CD4-positive, alpha-beta T cell (primary cell): ENCODE results near the gene AZIN2. TPM values are rescaled to one million over a fixed set of nuclear protein-coding genes. Genes with fewer than 3 reads are reported as not detected.
A peak's percentile ranks its signal among the peaks of the same experiment; 100 is the strongest.

Experiments
- ATAC-seq: fragments of 200-7000 bp; cut with Tn5 transposase; one replicate; pipeline ENCODE4 v1.10.0; 2022; ENCODE audit warnings: mild to moderate bottlenecking; ENCODE audit not compliant: poor library complexity
- CTCF ChIA-PET: fragments of 350-600 bp; sonication (Branson Sonifier 250); formaldehyde crosslinking; loops from one replicate; lab custom pipeline; 2021; ENCODE audit warnings: antibody characterized with exemption, inconsistent platforms; lab: Charles Lee
- POLR2A ChIA-PET: fragments of 350-600 bp; sonication (Branson Sonifier 250); formaldehyde crosslinking; loops from one replicate; lab custom pipeline; 2021; ENCODE audit warnings: antibody characterized with exemption, inconsistent platforms; lab: Charles Lee
- DNase-seq, 14 experiments: peaks; one replicate each; pipeline ENCODE4 v3.0.0-alpha.2; 2013 to 2020; ENCODE audit warnings: mixed read lengths in 2 of 14
- H3K27ac ChIP-seq, 2 donors: one replicate each; pipeline versions ENCODE4 v1.5.1 to v1.7.0; 2013; ENCODE audit warnings: low read length in 2 of 2, low read depth in 1 of 2, mild to moderate bottlenecking in 1 of 2
- H3K27me3 ChIP-seq, 2 experiments: 1 replicate in 1 of 2; 2 replicates in 1 of 2; pipeline versions ENCODE4 v1.6.1 to v1.7.0; 2013; ENCODE audit warnings: low read length in 2 of 2, control low read depth in 1 of 2, mild to moderate bottlenecking in 1 of 2, moderate library complexity in 1 of 2; ENCODE audit not compliant: insufficient read depth in 2 of 2, control insufficient read depth in 1 of 2
- H3K36me3 ChIP-seq: one replicate; pipeline ENCODE4 v1.6.1; 2013; ENCODE audit warnings: low read length, control low read depth; ENCODE audit not compliant: insufficient read depth
- H3K4me1 ChIP-seq: one replicate; pipeline ENCODE4 v1.6.1; 2013; ENCODE audit warnings: low read length, control low read depth; ENCODE audit not compliant: insufficient read depth
- H3K4me3 ChIP-seq: one replicate; pipeline ENCODE4 v1.5.1; 2013; ENCODE audit warnings: mild to moderate bottlenecking, low read length, moderate library complexity
- H3K9me3 ChIP-seq, 2 experiments: 1 replicate in 1 of 2; 2 replicates in 1 of 2; pipeline versions ENCODE4 v1.6.1 to v1.7.0; 2013; ENCODE audit warnings: low read length in 2 of 2, mild to moderate bottlenecking in 2 of 2, control low read depth in 1 of 2, moderate library complexity in 1 of 2; ENCODE audit not compliant: control insufficient read depth in 1 of 2, insufficient read depth in 1 of 2
- H3K27ac Mint-ChIP-seq: one replicate; pipeline ENCODE4 v1.8.0; 2020; ENCODE audit warnings: mixed read lengths
- H3K27me3 Mint-ChIP-seq: one replicate; pipeline ENCODE4 v1.8.0; 2021; ENCODE audit warnings: mixed read lengths
- H3K36me3 Mint-ChIP-seq: one replicate; pipeline ENCODE4 v1.8.0; 2021; ENCODE audit warnings: low read depth, mixed read lengths
- H3K4me1 Mint-ChIP-seq: one replicate; pipeline ENCODE4 v1.8.0; 2021; ENCODE audit warnings: low read depth, mixed read lengths
- H3K4me3 Mint-ChIP-seq: one replicate; pipeline ENCODE4 v1.8.0; 2020; ENCODE audit warnings: mild to moderate bottlenecking, mixed read lengths
- H3K9me3 Mint-ChIP-seq: one replicate; pipeline ENCODE4 v1.8.0; 2020; ENCODE audit warnings: mixed read lengths
- CTCF ChIP-seq: fragments of 200-600 bp; IDR thresholded peaks from one replicate; pipeline ENCODE4 v1.8.0; 2022; ENCODE audit warnings: antibody characterized with exemption, mild to moderate bottlenecking
- intact Hi-C, 2 experiments: fragments of 100-400 bp; cut with DNase I in 1 of 2; cut with micrococcal nuclease in 1 of 2; formaldehyde crosslinking; loops; one replicate each; pipeline versions ENCODE4 v1.15.1 to v1.9.0; 2023 to 2025; cut with DNase I, micrococcal nuclease
- polyA plus RNA-seq, 2 donors: library from polyadenylated mRNA; unstranded; fragments of 120-200 nt; gene quantifications; one replicate each; pipeline ENCODE4 v1.2.1, GENCODE V29; 2013
- total RNA-seq, 174 experiments: library from RNA in 2 of 174; stranded (reverse) in 2 of 174; gene quantifications; one replicate each; pipeline ENCODE4 v1.2.3 and lab custom pipeline; 2021 to 2026

Gene AZIN2
- total RNA-seq (1 to 10 TPM; 4.6 to 4.9 TPM), total RNA-seq (lab: John Stamatoyannopoulos, UW) (0.45 to 12.7 (median 4.7) reads per million in 172 experiments)
- polyA plus RNA-seq (2013, experiment 1 of 2): 4.9 TPM
- 5.6 TPM for polyA plus RNA-seq (2013, experiment 2 of 2)

GRCh38 chr1:33080885-33081553 lies at the start of gene AZIN2:
AZIN2 (plus strand) TSS chr1:33081153; CDS start chr1:33082250, 1,097 bp downstream.
- Mint-ChIP-seq H3K9me3 (no peaks in the 10 kb centered on the region), H3K36me3 (peaks cover 4% of the 10 kb centered on the region), H3K4me3 (peak within 1 kb of the TSS; percentile 94), H3K27ac (peak within 1 kb of the TSS; percentile 81), H3K4me1 (peaks cover 36% of the 10 kb centered on the region), H3K27me3 (no peaks in the 10 kb centered on the region)
- Histone ChIP-seq H3K27me3 (no peaks in the 10 kb centered on the region), H3K36me3 (no peaks in the 10 kb centered on the region), H3K4me1 (peaks cover 23% of the 10 kb centered on the region), H3K9me3 (no peaks in the 10 kb centered on the region), H3K4me3 (peak within 1 kb of the TSS; percentile 82), H3K27ac (peak within 1 kb of the TSS in 1 of 2 donors; percentile 27)
- DNase-seq: peak; percentile 95 to 100 (median 97)
- peak; percentile 99 for ATAC-seq
- intact Hi-C loops: loop anchor here (2.0 to 10.0 kb wide), 10 partner anchors 18 to 391 kb away; partner anchors contain the start of genes AK2 (in 2 of the 2), RNF19B (in 1 of the 2), S100PBP (in 1 of the 2) and TRIM62 (in 1 of the 2)
- CTCF ChIA-PET: interaction anchor here (0.6 to 3.0 kb wide), 3 partner anchors 46 to 148 kb away, joined by 4 to 16 read pairs (median 5); no protein-coding TSS in a partner anchor
- POLR2A ChIA-PET: interaction anchor here (1.1 to 3.7 kb wide), 6 partner anchors 18 to 127 kb away, joined by 3 to 44 read pairs (median 8); partner anchors contain the start of genes RNF19B and TRIM62
- no peak for TF ChIP-seq CTCF

GRCh38 chr1:33031506-33031905 lies 49.4 kb upstream of the AZIN2 start:
- ChIA-PET CTCF (no interaction called here), POLR2A (no interaction called here)
- H3K36me3 Mint-ChIP-seq: peaks cover 59% of the 10 kb centered on the region
- no peaks in the 10 kb centered on the region for H3K27me3 Mint-ChIP-seq
- ATAC-seq (no peak), DNase-seq (peak in 1 of 14 experiments; percentile 28)
- H3K4me3 Mint-ChIP-seq: peak overlapping the region; percentile 38
- Histone ChIP-seq H3K4me3 (no peak overlapping the region), H3K27ac (no peak overlapping the region), H3K27me3 (no peaks in the 10 kb centered on the region), H3K9me3 (no peaks in the 10 kb centered on the region), H3K36me3 (peaks cover 31% of the 10 kb centered on the region), H3K4me1 (peaks cover 29% of the 10 kb centered on the region)
- no peak overlapping the region for H3K27ac Mint-ChIP-seq
- TF ChIP-seq CTCF: no peak
- H3K9me3 Mint-ChIP-seq: no peaks in the 10 kb centered on the region
- peaks cover 74% of the 10 kb centered on the region for H3K4me1 Mint-ChIP-seq
- intact Hi-C loops: no loop called here

- H3K4me3 Mint-ChIP-seq: no peak overlapping the region
- ChIA-PET CTCF (no interaction called here), POLR2A (no interaction called here)
- H3K4me1 Mint-ChIP-seq: peaks cover 82% of the 10 kb centered on the region
- no peak overlapping the region for H3K27ac ChIP-seq
- H3K4me1 ChIP-seq: peaks cover 33% of the 10 kb centered on the region
- no peaks in the 10 kb centered on the region for H3K9me3 Mint-ChIP-seq
- no peaks in the 10 kb centered on the region for H3K9me3 ChIP-seq
- no peak for TF ChIP-seq CTCF
- H3K36me3 Mint-ChIP-seq: peaks cover 63% of the 10 kb centered on the region
- DNase-seq (no peak), ATAC-seq (no peak)
- H3K36me3 ChIP-seq: peaks cover 31% of the 10 kb centered on the region
- no peaks in the 10 kb centered on the region for H3K27me3 ChIP-seq
- no peak overlapping the region for H3K27ac Mint-ChIP-seq
- H3K27me3 Mint-ChIP-seq: no peaks in the 10 kb centered on the region
- intact Hi-C loops: no loop called here
- no peak overlapping the region for H3K4me3 ChIP-seq
Measured at GRCh38 chr1:33032126-33032869, 48.7 kb upstream of the AZIN2 start.
